ENCODE results near the gene SLC9B2.

SLC9B2 gene

GRCh38 chr4:103075894-103076746 lies 441 bp downstream of the SLC9B2 start:
- peak; percentile 31 for DNase-seq (ENCODE audit: low read depth)

GRCh38 chr4:103075435-103075893 lies 1.1 kb downstream of the SLC9B2 start:
- DNase-seq (ENCODE audit: low read depth) = no peak

GRCh38 chr4:103074744-103075434 lies 1.7 kb downstream of the SLC9B2 start:
- DNase-seq (ENCODE audit: low read depth) = no peak

- DNase-seq (ENCODE audit: low read depth) = no peak
These were observed 2.6 kb downstream of the SLC9B2 start for GRCh38 chr4:103073792-103074438.

DNA sequence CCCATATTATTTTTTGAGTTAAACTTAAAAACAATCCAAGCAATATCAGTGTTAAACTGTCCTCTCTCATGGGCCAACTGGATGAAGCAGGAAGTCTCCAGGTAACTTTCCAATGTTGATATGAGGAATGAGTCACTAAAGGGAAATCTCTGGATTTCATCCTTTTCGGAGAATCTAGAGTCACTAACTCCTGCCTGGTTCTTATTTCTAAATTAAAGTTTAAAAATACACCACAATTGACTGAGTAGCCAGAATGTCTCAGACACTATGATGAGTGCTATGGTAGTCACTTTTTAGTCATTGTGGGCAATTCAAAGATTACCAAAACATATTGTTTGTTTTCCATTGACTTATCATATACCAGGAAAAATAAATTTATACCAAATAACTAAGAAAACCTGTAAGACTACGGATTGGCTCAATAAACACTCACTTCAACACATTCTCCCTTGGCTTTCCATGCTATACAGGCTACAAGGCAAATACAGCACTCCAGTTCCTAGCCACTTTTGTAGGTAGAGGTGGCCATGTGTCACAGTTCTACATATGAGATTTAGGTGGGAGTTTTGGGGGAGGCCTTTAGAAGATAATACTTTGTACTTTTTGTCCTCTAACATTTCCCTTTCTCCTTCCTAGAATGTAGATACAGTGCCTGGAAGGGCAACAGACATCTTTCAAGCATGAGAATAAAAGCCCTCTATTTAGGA lies 8.6 kb downstream of the SLC9B2 start:
- no peak for DNase-seq (ENCODE audit: low read depth)

- DNase-seq (ENCODE audit: low read depth) = no peak
These were observed 16.0 kb downstream of the SLC9B2 start for GRCh38 chr4:103060453-103061148.

GRCh38 chr4:103054030-103054429 lies 22.5 kb downstream of the SLC9B2 start:
- DNase-seq (ENCODE audit: low read depth) = no peak

GRCh38 chr4:103052779-103053178 lies 23.8 kb downstream of the SLC9B2 start:
- DNase-seq (ENCODE audit: low read depth) = no peak

DNA sequence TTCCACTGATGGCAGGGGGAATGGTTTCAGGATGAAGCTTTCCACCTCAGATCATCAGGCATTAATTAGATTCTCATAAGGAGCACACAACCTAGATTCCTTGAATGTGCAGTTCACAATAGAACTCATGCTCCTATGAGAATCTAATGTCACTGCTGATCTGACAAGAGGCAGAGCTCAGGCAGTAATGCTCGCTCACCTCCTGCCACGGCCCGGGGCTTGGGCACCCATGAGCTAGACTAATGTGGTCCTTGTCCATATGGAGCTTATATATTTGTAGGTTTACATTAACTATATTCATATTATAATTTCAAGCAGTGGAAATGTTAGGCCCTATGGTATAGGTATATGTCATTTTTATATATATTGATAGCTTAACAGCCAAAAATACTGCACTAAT lies 24.4 kb downstream of the SLC9B2 start:
- DNase-seq (ENCODE audit: low read depth) = no peak

- DNase-seq (ENCODE audit: low read depth) = no peak
These were observed 25.7 kb downstream of the SLC9B2 start for GRCh38 chr4:103050736-103051436.

GRCh38 chr4:103046416-103047290 lies 29.9 kb downstream of the SLC9B2 start:
- no peak for DNase-seq (ENCODE audit: low read depth)

DNA sequence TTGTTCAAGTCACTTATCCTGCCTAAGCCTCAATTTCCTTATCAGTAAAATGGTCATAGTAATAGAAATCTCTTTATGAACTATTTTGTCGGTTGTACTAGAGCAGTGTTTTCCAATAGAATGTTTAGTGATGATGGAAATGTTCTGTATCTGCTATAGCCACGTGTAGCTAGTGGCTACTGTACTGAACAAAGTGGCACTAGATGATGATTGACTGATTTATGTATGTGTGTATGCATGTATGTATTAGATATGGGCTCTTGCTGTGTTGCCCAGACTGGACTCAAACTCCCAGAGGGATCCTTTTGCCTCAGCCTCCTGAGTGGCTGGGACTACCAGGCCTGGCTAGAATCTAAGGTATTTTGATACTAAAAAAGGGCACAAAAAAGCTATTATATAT lies 32.4 kb downstream of the SLC9B2 start:
- DNase-seq (ENCODE audit: low read depth) = no peak

DNA sequence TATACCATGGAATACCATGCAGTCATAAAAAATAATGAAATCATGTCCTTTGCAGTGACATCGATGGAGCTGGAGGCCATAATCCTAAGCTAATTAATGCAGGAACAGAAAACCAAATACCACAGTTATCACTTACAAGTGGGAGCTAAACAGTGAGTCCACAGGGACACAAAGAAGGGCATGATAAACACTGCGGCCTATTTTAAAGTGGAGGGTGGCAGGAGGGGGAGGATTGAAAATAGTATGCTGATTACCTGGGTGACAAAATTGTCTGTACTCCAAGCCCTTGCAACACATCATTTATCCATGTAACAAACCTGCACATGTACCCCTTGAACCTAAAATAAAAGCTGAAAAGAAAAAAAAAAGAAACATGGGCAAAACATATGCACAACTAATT lies 40.4 kb downstream of the SLC9B2 start:
- DNase-seq (ENCODE audit: low read depth) = no peak

DNA sequence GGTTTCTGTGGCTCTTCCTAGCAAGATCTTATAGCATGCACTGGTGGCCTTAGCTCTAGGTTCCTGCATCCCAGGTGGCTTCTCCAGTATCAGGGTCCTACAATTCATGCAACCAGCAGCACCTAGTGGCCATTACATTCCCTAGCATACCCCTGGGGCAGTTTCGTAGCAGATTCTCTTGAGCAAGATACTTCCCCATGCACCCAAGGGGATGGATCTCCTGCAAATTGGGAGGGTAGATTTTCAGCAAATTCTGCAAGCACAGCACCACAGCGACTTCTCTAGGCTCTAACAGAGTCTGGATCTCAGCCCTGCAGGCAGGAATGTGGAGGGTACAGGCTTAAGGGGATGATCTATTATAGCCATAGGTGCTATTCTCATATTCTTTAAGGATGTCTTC lies 44.0 kb downstream of the SLC9B2 start:
- no peak for DNase-seq (ENCODE audit: low read depth)

DNA sequence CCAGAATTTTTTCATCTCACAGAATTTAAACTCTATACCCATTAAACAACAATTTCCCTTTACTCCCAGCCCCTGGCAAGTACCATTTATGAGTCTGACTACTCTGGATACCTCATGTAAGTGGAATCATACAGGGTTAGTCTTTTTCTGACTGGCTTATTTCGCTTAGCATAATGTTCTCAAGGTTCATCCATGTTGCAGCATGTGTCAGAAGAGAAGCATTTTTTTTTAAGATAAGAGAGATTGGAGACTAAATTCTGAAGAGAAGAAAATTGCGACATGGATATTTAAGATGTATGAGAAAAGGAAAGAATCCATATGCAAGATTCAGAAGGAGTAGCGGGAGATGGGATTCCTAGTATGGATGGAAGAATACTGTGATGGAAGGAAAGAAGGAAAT lies 45.8 kb downstream of the SLC9B2 start:
- no peak for DNase-seq (ENCODE audit: low read depth)

- DNase-seq (ENCODE audit: low read depth) = no peak
These were observed 47.3 kb downstream of the SLC9B2 start for GRCh38 chr4:103029300-103029699.

GRCh38 chr4:103026868-103027267 lies 49.7 kb downstream of the SLC9B2 start:
- no peak for DNase-seq (ENCODE audit: low read depth)

- no peak for DNase-seq (ENCODE audit: low read depth)
These were observed 51.6 kb downstream of the SLC9B2 start for GRCh38 chr4:103024996-103025395.

- DNase-seq (ENCODE audit: low read depth) = no peak
These were observed 55.4 kb downstream of the SLC9B2 start for GRCh38 chr4:103021120-103021519.

Measured in stimulated activated CD8-positive, alpha-beta memory T cell treated with anti-CD3 and anti-CD28 coated beads, Interleukin-7, amount 100 ng/mL, for 24 hours (primary cell).